HCT116 (cell line): ENCODE data around the gene DAGLA. TPM values are rescaled to one million over a fixed set of nuclear protein-coding genes. Genes with fewer than 3 reads are reported as not detected.

Source experiments
- ATAC-seq: fragments of 200-7000 bp; cut with Tn5 transposase; 2 replicates; pipeline ENCODE4 v1.9.1; 2020; ENCODE audit warnings: mild to moderate bottlenecking, moderate library complexity
- BruUV-seq: library from RNA; stranded (reverse); fragments of 400-500 nt; replicated peaks from 2 replicates; lab custom pipeline; 2021; lab: Mats Ljungman, UMichigan
- CTCF ChIA-PET: fragments of 300-600 bp; sonication (Branson Sonifier 250); formaldehyde crosslinking; loops from one replicate; lab custom pipeline; 2021; ENCODE audit warnings: antibody characterized with exemption; lab: Charles Lee
- POLR2A ChIA-PET: fragments of 300-600, 350-600 bp; sonication (Branson Sonifier 250); formaldehyde crosslinking; loops from one replicate; lab custom pipeline; 2021; ENCODE audit warnings: antibody characterized with exemption; lab: Charles Lee
- RAD21 ChIA-PET, 2 experiments: fragments of 300-600 bp; sonication (Branson Sonifier 250); formaldehyde crosslinking; loops; one replicate each; lab custom pipeline; 2023; ENCODE audit warnings: low total read pairs in 2 of 2; ENCODE audit not compliant: uncharacterized antibody in 2 of 2, unreplicated experiment in 2 of 2, low non-redundant PET in 1 of 2; lab: Charles Lee
- DNase-seq: peaks from one replicate; pipeline ENCODE4 v3.0.0-alpha.2; 2010; ENCODE audit warnings: low read depth, low spot score
- H2AFZ ChIP-seq: fragments of 200-600 bp; shearing (Covaris generic), sonication (generic); 2 replicates; pipeline ENCODE4 v1.6.1; 2017; ENCODE audit warnings: low read depth, mixed run types, mixed read lengths, antibody characterized with exemption, low read length; ENCODE audit not compliant: poor library complexity, severe bottlenecking
- H3K27ac ChIP-seq: 2 replicates; pipeline ENCODE4 v1.5.1; 2012; ENCODE audit warnings: low read depth, low read length
- H3K27me3 ChIP-seq: fragments of 200-600 bp; sonication (generic); 2 replicates; pipeline ENCODE4 v1.6.1; 2016; ENCODE audit warnings: mixed run types, low read length, mixed read lengths; ENCODE audit not compliant: insufficient read depth
- H3K36me3 ChIP-seq, 2 experiments: fragments of 200-500 bp in 1 of 2; fragments of 200-600 bp in 1 of 2; sonication (Bioruptor generic) in 1 of 2; sonication (generic) in 1 of 2; 2 replicates each; pipeline versions ENCODE4 v1.5.1 to v1.6.1; 2014 to 2016; ENCODE audit warnings: low read length in 2 of 2, inconsistent platforms in 1 of 2, mixed read lengths in 1 of 2, mixed run types in 1 of 2; ENCODE audit not compliant: insufficient read depth in 2 of 2, control insufficient read depth in 1 of 2
- H3K4me1 ChIP-seq, 2 experiments: fragments of 200-600 bp in 1 of 2; sonication (generic) in 1 of 2; 2 replicates each; pipeline versions ENCODE4 v1.5.1 to v1.6.1; 2012 to 2017; ENCODE audit warnings: low read length in 2 of 2, inconsistent platforms in 1 of 2, mild to moderate bottlenecking in 1 of 2, mixed read lengths in 1 of 2, mixed run types in 1 of 2, moderate library complexity in 1 of 2; ENCODE audit not compliant: insufficient read depth in 2 of 2, control insufficient read depth in 1 of 2
- H3K4me2 ChIP-seq: fragments of 200-600 bp; sonication (generic); 2 replicates; pipeline ENCODE4 v1.6.1; 2017; ENCODE audit warnings: mixed run types, low read length, mixed read lengths
- H3K4me3 ChIP-seq, 2 experiments: fragments of 200-600 bp in 1 of 2; sonication (generic) in 1 of 2; replicated peaks in 1 of 2; 2 replicates each; pipeline ENCODE4 v1.5.1; 2011 to 2016; ENCODE audit warnings: low read length in 2 of 2, control low read depth in 1 of 2, low read depth in 1 of 2, mild to moderate bottlenecking in 1 of 2, mixed read lengths in 1 of 2, mixed run types in 1 of 2
- H3K79me2 ChIP-seq: fragments of 200-600 bp; sonication (generic); 2 replicates; pipeline ENCODE4 v1.6.1; 2017; ENCODE audit warnings: mild to moderate bottlenecking, mixed run types, low read length, moderate library complexity, mixed read lengths; ENCODE audit not compliant: insufficient read depth
- H3K9ac ChIP-seq: fragments of 200-600 bp; sonication (generic); 2 replicates; pipeline ENCODE4 v1.6.1; 2016; ENCODE audit warnings: low read length, mixed read lengths
- H3K9me2 ChIP-seq: fragments of 200-600 bp; sonication (generic), shearing (Covaris generic); 2 replicates; pipeline ENCODE4 v1.6.1; 2017; ENCODE audit warnings: mixed run types, mild to moderate bottlenecking, moderate library complexity; ENCODE audit not compliant: insufficient read depth
- H3K9me3 ChIP-seq, 2 experiments: fragments of 200-500 bp in 1 of 2; fragments of 200-600 bp in 1 of 2; sonication (Bioruptor generic) in 1 of 2; sonication (generic) in 1 of 2; 2 replicates each; pipeline ENCODE4 v1.6.1; 2014 to 2017; ENCODE audit warnings: low read length in 2 of 2, mixed read lengths in 2 of 2, inconsistent platforms in 1 of 2, low read depth in 1 of 2, mild to moderate bottlenecking in 1 of 2, mixed run types in 1 of 2, moderate library complexity in 1 of 2; ENCODE audit not compliant: control insufficient read depth in 1 of 2, insufficient read depth in 1 of 2
- H4K20me1 ChIP-seq: fragments of 200-600 bp; sonication (generic), shearing (Covaris generic); 2 replicates; pipeline ENCODE4 v1.6.1; 2017; ENCODE audit warnings: mixed run types, mild to moderate bottlenecking, moderate library complexity; ENCODE audit not compliant: insufficient read depth
- FOSL1 ChIP-seq: IDR thresholded peaks from 2 replicates; pipeline ENCODE4 v1.6.1; 2012; ENCODE audit warnings: low read depth
- ZFX ChIP-seq: fragments of 450-650 bp; IDR thresholded peaks from 2 replicates; pipeline ENCODE4 v1.6.1; 2017
- intact Hi-C: fragments of 100-400 bp; cut with micrococcal nuclease; formaldehyde crosslinking; loops from 2 replicates; pipeline ENCODE4 v1.10.0; 2022
- total RNA-seq: library from RNA; stranded (reverse); gene quantifications from one replicate; pipeline ENCODE4 v1.2.1, GENCODE V29; 2021; ENCODE audit not compliant: unreplicated experiment
- TF ChIP-seq, protein P1 (sequence below): IDR thresholded peaks from 2 replicates; pipeline ENCODE4 v1.6.1; 2011; ENCODE audit warnings: mild to moderate bottlenecking, low read length, moderate library complexity; ENCODE audit not compliant: insufficient replicate concordance; ENCODE audit errors: extremely low read depth
- TF ChIP-seq, protein P2 (sequence below), 3 experiments: fragments of 200-600 bp in 1 of 3; sonication (generic) in 1 of 3; IDR thresholded peaks in 2 of 3; conservative IDR thresholded peaks in 1 of 3; 2 replicates each; pipeline ENCODE4 v1.5.1; 2012 to 2017; ENCODE audit warnings: low read depth in 2 of 3, low read length in 2 of 3, antibody characterized with exemption in 1 of 3, borderline replicate concordance in 1 of 3, control low read depth in 1 of 3, mild to moderate bottlenecking in 1 of 3, mixed read lengths in 1 of 3, mixed run types in 1 of 3, moderate library complexity in 1 of 3; ENCODE audit not compliant: insufficient read depth in 1 of 3
- TF ChIP-seq, protein P3 (sequence below): IDR thresholded peaks from 2 replicates; pipeline ENCODE4 v1.6.1; 2012

The DAGLA gene
- total RNA-seq, 1 experiment from 2014 or later = 2.7 TPM

DNA sequence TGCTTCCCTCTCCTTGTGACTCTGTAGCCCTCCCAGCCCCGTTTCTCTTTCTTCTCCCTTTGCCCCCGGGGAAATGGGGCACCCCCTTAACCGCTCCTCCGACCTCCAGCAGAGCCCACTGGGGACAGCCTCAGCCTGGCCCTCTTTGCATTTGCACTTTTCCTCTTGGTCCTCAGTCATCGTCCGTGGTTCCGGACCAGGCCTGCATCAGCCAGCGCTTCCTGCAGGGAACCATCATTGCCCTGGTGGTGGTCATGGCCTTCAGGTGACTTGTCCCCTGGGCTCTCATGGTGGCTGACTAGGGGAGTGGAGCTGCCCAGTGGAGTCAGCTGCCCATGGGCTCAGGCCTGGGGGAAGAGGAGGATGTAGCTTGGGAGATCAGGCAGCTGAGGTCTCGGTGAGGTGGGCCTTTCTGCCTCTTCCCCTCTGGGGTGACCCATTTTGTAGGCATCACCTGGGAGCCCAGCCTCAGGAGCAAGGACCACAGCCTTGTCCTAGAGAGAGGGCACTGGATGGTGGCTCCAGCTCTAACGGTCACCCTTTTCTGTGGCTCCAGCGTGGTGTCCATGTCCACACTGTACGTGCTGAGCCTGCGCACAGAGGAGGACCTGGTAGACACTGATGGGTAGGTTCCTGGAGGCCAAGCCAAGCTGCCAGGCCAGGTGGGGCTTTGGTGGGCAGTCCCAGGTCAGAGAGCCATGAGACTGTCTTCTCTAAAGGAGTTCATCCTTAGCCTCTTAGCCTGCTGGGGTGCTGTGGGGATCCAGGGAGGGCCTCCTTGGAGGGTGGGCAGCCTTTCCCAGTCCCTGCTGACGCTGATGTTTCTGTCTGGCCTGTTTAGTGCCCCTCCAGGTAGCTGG, 99.7 kb downstream of the DAGLA start:
- H3K9me3 ChIP-seq = no peaks in the 10 kb centered on the region
- H3K27me3 ChIP-seq = no peaks in the 10 kb centered on the region
- TF ChIP-seq ZFX (no peak), FOSL1 (no peak)
- TF ChIP-seq, protein P1, sequence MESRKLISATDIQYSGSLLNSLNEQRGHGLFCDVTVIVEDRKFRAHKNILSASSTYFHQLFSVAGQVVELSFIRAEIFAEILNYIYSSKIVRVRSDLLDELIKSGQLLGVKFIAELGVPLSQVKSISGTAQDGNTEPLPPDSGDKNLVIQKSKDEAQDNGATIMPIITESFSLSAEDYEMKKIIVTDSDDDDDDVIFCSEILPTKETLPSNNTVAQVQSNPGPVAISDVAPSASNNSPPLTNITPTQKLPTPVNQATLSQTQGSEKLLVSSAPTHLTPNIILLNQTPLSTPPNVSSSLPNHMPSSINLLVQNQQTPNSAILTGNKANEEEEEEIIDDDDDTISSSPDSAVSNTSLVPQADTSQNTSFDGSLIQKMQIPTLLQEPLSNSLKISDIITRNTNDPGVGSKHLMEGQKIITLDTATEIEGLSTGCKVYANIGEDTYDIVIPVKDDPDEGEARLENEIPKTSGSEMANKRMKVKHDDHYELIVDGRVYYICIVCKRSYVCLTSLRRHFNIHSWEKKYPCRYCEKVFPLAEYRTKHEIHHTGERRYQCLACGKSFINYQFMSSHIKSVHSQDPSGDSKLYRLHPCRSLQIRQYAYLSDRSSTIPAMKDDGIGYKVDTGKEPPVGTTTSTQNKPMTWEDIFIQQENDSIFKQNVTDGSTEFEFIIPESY = no peak
- TF ChIP-seq, protein P2, sequence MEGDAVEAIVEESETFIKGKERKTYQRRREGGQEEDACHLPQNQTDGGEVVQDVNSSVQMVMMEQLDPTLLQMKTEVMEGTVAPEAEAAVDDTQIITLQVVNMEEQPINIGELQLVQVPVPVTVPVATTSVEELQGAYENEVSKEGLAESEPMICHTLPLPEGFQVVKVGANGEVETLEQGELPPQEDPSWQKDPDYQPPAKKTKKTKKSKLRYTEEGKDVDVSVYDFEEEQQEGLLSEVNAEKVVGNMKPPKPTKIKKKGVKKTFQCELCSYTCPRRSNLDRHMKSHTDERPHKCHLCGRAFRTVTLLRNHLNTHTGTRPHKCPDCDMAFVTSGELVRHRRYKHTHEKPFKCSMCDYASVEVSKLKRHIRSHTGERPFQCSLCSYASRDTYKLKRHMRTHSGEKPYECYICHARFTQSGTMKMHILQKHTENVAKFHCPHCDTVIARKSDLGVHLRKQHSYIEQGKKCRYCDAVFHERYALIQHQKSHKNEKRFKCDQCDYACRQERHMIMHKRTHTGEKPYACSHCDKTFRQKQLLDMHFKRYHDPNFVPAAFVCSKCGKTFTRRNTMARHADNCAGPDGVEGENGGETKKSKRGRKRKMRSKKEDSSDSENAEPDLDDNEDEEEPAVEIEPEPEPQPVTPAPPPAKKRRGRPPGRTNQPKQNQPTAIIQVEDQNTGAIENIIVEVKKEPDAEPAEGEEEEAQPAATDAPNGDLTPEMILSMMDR (IDR thresholded peaks at IDR 0.05 in 2 of 3, conservative IDR thresholded peaks at IDR 0.05 in 1 of 3; ENCODE audit: borderline replicate concordance in 1 of 3, insufficient read depth in 1 of 3, low read depth in 2 of 3, low read length in 2 of 3) = no peak
- TF ChIP-seq, protein P3, sequence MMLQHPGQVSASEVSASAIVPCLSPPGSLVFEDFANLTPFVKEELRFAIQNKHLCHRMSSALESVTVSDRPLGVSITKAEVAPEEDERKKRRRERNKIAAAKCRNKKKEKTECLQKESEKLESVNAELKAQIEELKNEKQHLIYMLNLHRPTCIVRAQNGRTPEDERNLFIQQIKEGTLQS = no peak
- no peak for DNase-seq
- H3K79me2 ChIP-seq = no peaks in the 10 kb centered on the region
- BruUV-seq = no TSS peak
- ChIA-PET POLR2A (interaction anchor here (1.4 to 2.0 kb wide), 2 partner anchors 12 to 32 kb away, joined by 3 to 6 read pairs; partner anchors contain the start of genes FEN1 and TMEM258), CTCF (interaction anchor here (0.9 to 1.4 kb wide), 2 partner anchors 11 to 31 kb away, joined by 3 read pairs; no protein-coding TSS in a partner anchor), RAD21 (no interaction called here)
- H4K20me1 ChIP-seq = no peaks in the 10 kb centered on the region
- H3K4me3 ChIP-seq = no peak overlapping the region
- no peaks in the 10 kb centered on the region for H3K9me2 ChIP-seq
- no peak overlapping the region for H3K9ac ChIP-seq
- H2AFZ ChIP-seq = no peak overlapping the region
- no peak overlapping the region for H3K4me2 ChIP-seq
- no peak for ATAC-seq
- H3K4me1 ChIP-seq = no peaks in the 10 kb centered on the region
- intact Hi-C loops = no loop called here
- peaks cover 7 to 25% of the 10 kb centered on the region in 2 experiments; a peak in 3 of 4 replicates for H3K36me3 ChIP-seq
- H3K27ac ChIP-seq = no peak overlapping the region
